Chondrocyte (in vitro differentiated cells): ENCODE measurements around the gene TCF4. TPM values are rescaled to one million over a fixed set of nuclear protein-coding genes. Genes with fewer than 3 reads are reported as not detected.

ENCODE experiments used
- DNase-seq: peaks from one replicate; pipeline ENCODE4 v3.0.0; 2021; ENCODE audit warnings: mixed read lengths, low spot score
- H3K27ac Mint-ChIP-seq: one replicate; pipeline ENCODE4 v1.8.0; 2021; ENCODE audit warnings: mild to moderate bottlenecking, moderate library complexity, mixed read lengths; ENCODE audit not compliant: unreplicated experiment
- H3K27me3 Mint-ChIP-seq: 2 replicates; pipeline ENCODE4 v1.8.0; 2021; ENCODE audit warnings: low read depth, mixed read lengths
- H3K36me3 Mint-ChIP-seq: 2 replicates; pipeline ENCODE4 v1.8.0; 2021; ENCODE audit warnings: low read depth, mixed read lengths
- H3K4me1 Mint-ChIP-seq: 2 replicates; pipeline ENCODE4 v1.8.0; 2021; ENCODE audit warnings: low read depth, mild to moderate bottlenecking, mixed read lengths
- H3K4me3 Mint-ChIP-seq: one replicate; pipeline ENCODE4 v1.8.0; 2021; ENCODE audit warnings: mild to moderate bottlenecking, moderate library complexity, mixed read lengths; ENCODE audit not compliant: unreplicated experiment
- H3K9me3 Mint-ChIP-seq: 2 replicates; pipeline ENCODE4 v1.8.0; 2021; ENCODE audit warnings: low read depth, mixed read lengths
- total RNA-seq: library from RNA; stranded (reverse); gene quantifications from 3 replicates; pipeline ENCODE4 v1.2.1, GENCODE V29; 2021
- TF ChIP-seq, protein P1 (sequence below): fragments of 200-600 bp; sonication (generic); IDR thresholded peaks from 2 replicates; pipeline ENCODE4 v1.5.0; 2021; ENCODE audit warnings: antibody characterized with exemption, mild to moderate bottlenecking, moderate library complexity

The TCF4 gene
- total RNA-seq, 1 donor from 2014 or later, result 36.8 TPM

GRCh38 chr18:55486936-55487335, 101.1 kb downstream of the TCF4 start:
- Mint-ChIP-seq H3K36me3 (no peaks in the 10 kb centered on the region), H3K27ac (no peak overlapping the region), H3K9me3 (no peaks in the 10 kb centered on the region), H3K4me3 (no peak overlapping the region), H3K27me3 (no peaks in the 10 kb centered on the region), H3K4me1 (peaks cover 24% of the 10 kb centered on the region)
- DNase-seq, result no peak
- TF ChIP-seq, protein P1, sequence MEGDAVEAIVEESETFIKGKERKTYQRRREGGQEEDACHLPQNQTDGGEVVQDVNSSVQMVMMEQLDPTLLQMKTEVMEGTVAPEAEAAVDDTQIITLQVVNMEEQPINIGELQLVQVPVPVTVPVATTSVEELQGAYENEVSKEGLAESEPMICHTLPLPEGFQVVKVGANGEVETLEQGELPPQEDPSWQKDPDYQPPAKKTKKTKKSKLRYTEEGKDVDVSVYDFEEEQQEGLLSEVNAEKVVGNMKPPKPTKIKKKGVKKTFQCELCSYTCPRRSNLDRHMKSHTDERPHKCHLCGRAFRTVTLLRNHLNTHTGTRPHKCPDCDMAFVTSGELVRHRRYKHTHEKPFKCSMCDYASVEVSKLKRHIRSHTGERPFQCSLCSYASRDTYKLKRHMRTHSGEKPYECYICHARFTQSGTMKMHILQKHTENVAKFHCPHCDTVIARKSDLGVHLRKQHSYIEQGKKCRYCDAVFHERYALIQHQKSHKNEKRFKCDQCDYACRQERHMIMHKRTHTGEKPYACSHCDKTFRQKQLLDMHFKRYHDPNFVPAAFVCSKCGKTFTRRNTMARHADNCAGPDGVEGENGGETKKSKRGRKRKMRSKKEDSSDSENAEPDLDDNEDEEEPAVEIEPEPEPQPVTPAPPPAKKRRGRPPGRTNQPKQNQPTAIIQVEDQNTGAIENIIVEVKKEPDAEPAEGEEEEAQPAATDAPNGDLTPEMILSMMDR, result no peak

- no peak for DNase-seq
- H3K36me3 Mint-ChIP-seq, result no peaks in the 10 kb centered on the region
- no peak overlapping the region for H3K27ac Mint-ChIP-seq
- H3K4me3 Mint-ChIP-seq, result no peak overlapping the region
- H3K27me3 Mint-ChIP-seq, result no peaks in the 10 kb centered on the region
- TF ChIP-seq, protein P1, result no peak
- H3K4me1 Mint-ChIP-seq, result peaks cover 12% of the 10 kb centered on the region
- H3K9me3 Mint-ChIP-seq, result no peaks in the 10 kb centered on the region
Observed at GRCh38 chr18:55485666-55486065, 102.3 kb downstream of the TCF4 start.

GRCh38 chr18:55484773-55485172, 103.2 kb downstream of the TCF4 start:
- H3K36me3 Mint-ChIP-seq, result no peaks in the 10 kb centered on the region
- no peaks in the 10 kb centered on the region for H3K27me3 Mint-ChIP-seq
- H3K4me1 Mint-ChIP-seq, result peaks cover 11% of the 10 kb centered on the region
- no peak for DNase-seq
- H3K4me3 Mint-ChIP-seq, result no peak overlapping the region
- TF ChIP-seq, protein P1, result no peak
- H3K9me3 Mint-ChIP-seq, result no peaks in the 10 kb centered on the region
- no peak overlapping the region for H3K27ac Mint-ChIP-seq

DNA sequence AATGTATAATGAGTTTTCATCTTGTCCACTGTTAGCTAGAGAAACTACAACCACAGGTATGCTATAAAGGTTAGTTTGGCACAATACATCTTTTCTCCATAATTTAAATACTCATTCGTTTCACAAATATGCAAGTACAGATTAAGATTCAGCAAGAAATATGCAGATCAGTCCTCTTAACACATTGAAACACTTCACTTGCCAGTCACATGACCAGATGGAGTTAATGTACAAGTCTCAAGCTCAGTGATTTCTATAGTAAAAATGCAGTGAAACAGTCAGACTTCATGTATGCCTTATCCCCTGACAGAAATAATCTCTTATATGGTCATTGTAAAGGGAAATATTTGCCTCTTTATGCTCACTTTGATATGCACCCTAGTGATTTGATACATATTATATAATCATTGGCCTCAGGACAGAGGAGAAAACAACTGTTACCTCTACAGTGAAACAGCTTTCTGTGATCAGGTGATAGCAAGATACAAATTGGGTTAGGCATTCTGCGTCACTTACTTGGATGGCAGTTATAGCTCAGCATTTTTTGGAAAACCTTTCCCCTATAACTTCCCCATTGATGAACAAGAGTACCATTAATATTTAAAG, 104.6 kb downstream of the TCF4 start:
- peaks cover 4% of the 10 kb centered on the region for H3K4me1 Mint-ChIP-seq
- H3K4me3 Mint-ChIP-seq, result no peak overlapping the region
- no peaks in the 10 kb centered on the region for H3K36me3 Mint-ChIP-seq
- no peaks in the 10 kb centered on the region for H3K27me3 Mint-ChIP-seq
- no peaks in the 10 kb centered on the region for H3K9me3 Mint-ChIP-seq
- H3K27ac Mint-ChIP-seq, result no peak overlapping the region
- TF ChIP-seq, protein P1, result no peak
- no peak for DNase-seq

GRCh38 chr18:55479656-55480420, 108.2 kb downstream of the TCF4 start:
- Mint-ChIP-seq H3K9me3 (no peaks in the 10 kb centered on the region), H3K4me3 (no peak overlapping the region), H3K36me3 (no peaks in the 10 kb centered on the region), H3K27ac (no peak overlapping the region), H3K4me1 (peaks cover 13% of the 10 kb centered on the region), H3K27me3 (no peaks in the 10 kb centered on the region)
- no peak for DNase-seq
- TF ChIP-seq, protein P1, result no peak
